ENCODE data around the gene TENT4B.

GRCh38 chr16:50252874-50253513 lies 99.9 kb downstream of the TENT4B start:
- no peak for TF ChIP-seq CTCF (IDR thresholded peaks at IDR 0.05)
- no peak for TF ChIP-seq EP300 (IDR thresholded peaks at IDR 0.05)

Data from upper lobe of left lung (tissue), 4 donors.